ENCODE data around the gene MGAT5B.

The MGAT5B gene, protein sequence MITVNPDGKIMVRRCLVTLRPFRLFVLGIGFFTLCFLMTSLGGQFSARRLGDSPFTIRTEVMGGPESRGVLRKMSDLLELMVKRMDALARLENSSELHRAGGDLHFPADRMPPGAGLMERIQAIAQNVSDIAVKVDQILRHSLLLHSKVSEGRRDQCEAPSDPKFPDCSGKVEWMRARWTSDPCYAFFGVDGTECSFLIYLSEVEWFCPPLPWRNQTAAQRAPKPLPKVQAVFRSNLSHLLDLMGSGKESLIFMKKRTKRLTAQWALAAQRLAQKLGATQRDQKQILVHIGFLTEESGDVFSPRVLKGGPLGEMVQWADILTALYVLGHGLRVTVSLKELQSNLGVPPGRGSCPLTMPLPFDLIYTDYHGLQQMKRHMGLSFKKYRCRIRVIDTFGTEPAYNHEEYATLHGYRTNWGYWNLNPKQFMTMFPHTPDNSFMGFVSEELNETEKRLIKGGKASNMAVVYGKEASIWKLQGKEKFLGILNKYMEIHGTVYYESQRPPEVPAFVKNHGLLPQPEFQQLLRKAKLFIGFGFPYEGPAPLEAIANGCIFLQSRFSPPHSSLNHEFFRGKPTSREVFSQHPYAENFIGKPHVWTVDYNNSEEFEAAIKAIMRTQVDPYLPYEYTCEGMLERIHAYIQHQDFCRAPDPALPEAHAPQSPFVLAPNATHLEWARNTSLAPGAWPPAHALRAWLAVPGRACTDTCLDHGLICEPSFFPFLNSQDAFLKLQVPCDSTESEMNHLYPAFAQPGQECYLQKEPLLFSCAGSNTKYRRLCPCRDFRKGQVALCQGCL

DNA sequence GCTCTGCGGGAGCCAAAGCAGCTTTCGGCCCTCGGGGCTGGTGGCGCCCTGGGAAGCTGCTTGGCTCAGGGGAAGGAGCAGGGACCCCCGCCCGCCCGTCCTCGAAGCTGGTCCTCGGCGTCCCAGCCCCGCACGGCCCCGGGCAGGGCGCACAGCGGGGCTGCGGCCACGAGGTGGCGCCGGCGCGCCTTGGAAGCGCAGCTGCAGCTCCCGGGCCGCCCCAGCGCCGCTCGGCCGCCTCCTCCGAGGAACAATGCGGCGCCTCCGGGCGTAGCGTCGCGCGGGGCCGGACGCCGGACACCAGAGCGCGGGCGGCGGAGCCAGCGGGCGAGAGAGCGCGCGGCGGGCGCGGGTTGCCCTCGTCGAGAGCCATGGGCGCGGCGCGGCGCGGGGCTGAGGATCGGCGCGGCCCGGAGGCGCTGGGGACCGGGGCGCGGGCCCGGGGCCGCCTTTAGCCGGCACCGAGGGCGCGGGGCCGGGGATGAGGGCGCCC is at the start of gene MGAT5B:
Gene MGAT5B, plus strand, starts transcription at position 229 of the 493 bp plus-strand sequence. CDS start 626 bp downstream, outside the sequence.
- TF ChIP-seq CTCF (IDR thresholded peaks at IDR 0.05; ENCODE audit: low read depth, low read length), result peak; percentile 42
- H3K4me3 ChIP-seq (ENCODE audit: low read depth, low read length), result peak within 1 kb of the TSS; percentile 14; the same call in 1 of the 2 replicates

DNA sequence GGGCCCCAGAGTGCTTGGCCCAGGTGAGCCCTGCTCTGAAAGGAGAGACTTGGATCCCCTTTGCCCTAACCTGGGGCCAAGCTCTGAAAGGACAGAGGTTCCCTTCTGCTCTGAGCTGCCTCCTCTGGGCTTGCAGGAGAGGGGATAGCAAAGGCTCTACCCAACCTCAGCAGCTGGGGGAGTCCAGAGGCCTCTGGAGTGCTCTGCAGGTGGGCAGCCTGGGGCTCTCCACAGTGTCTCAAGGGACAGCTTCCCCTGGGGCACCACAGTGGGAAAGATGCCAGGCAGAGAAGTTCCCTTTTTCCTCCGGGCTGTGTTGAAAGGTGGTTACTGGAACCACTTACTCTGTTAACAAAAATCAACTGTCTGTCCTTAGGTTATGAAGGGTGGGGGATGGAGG is 48.2 kb upstream of the MGAT5B start:
- TF ChIP-seq CTCF (IDR thresholded peaks at IDR 0.05; ENCODE audit: low read depth, low read length), result no peak
- H3K4me3 ChIP-seq (ENCODE audit: low read depth, low read length), result no peak overlapping the region

DNA sequence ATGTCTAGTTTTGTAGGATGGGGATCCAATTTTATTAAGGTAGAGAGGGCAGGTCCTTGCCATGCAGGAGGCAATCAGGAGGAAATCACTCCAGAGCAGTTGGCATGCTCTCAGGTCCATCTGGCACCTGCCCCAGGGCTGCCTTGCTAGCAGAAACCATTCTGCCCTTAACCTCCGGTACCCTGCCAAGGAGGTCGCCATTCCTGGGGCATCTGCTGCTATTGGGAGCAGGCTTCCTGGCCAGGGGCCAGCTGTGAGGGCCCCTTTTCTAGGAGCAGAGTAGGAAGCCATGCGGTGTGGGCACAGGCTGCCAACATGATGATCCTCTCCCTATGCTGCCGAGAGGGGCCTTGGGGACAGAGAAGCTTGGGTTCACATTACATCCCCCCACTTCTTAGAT is 47.6 kb upstream of the MGAT5B start:
- H3K4me3 ChIP-seq (ENCODE audit: low read depth, low read length), result no peak overlapping the region
- no peak for TF ChIP-seq CTCF (IDR thresholded peaks at IDR 0.05; ENCODE audit: low read depth, low read length)

DNA sequence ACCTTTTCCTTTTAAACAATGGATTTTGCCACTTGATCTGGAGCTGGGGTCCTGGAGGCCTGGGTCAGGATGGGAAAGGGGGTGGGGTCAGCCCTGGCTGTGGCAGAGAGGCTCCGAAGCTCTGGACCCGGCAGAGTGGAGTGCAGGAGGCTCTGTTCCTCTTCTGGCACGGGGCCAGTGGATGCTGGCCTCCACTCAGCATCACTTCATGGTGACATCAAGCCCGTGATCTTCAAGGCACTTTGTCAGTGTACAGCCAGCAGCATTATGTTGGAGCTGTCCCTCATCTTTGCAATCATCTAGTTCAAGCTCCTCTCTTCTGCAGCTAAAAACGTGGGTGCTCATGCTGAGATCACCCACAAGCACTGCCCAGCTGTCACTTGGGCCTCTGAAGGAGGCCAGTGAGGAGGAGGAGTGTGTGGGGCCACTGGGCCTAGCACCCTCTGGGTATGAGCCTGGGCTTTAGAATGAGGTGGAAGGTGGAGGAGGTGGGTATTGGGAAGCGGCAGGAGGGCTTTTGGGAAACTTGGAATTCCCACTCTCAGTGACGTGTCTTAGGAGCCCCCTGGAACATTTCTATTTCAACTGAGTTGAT is 45.9 kb upstream of the MGAT5B start:
- H3K4me3 ChIP-seq (ENCODE audit: low read depth, low read length), result no peak overlapping the region
- no peak for TF ChIP-seq CTCF (IDR thresholded peaks at IDR 0.05; ENCODE audit: low read depth, low read length)

- no peak for TF ChIP-seq CTCF (IDR thresholded peaks at IDR 0.05; ENCODE audit: low read depth, low read length)
- H3K4me3 ChIP-seq (ENCODE audit: low read depth, low read length), result no peak overlapping the region
Measured at GRCh38 chr17:76824093-76824492, 44.1 kb upstream of the MGAT5B start.

DNA sequence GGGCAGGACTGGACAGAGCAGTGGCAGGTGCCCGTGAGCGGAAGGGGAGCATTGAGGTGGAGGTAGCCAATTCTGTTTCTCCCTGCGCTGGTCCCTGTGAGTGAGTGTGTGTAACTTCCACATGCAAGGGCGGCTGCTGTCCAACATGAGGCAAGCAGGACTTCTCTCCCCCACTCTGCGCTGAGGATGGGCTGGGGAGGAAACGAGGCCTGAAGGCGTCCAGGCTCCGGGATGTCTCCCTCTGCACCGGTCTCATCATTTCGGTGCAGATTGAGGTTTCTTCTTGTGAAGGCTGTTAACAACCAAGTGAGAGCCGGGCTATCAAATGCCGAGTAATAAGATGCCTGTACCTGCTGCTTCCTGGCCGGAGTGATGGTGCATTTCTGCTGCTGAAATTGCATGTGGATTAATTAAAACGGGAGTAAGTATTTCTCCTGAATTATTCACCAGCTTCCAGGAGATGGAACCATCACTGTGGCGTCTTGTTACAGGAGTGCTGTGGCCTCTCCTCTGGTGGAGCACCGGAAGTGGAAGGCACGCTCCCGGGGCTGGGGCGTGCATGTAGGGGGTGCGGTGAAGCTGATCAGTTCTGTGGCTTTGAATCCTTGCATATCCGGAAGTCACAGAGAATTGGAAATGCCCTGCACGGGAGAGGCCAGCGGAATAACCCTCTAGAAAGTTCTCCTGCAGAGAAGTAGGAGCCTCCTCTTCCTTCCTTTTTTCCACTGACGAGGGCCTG is 41.7 kb upstream of the MGAT5B start:
- TF ChIP-seq CTCF (IDR thresholded peaks at IDR 0.05; ENCODE audit: low read depth, low read length), result no peak
- H3K4me3 ChIP-seq (ENCODE audit: low read depth, low read length), result no peak overlapping the region
